Measurements from ENCODE around the gene RETREG1. TPM values are rescaled to one million over a fixed set of nuclear protein-coding genes. Genes with fewer than 3 reads are reported as not detected.

RETREG1 gene
- total and polyA plus RNA-seq, 2 of the 13 experiments (the other 11 are each of a cell fraction or from before 2014, with no cell fraction given): 0.07 TPM; not detected in 1

- no TSS peak for BruUV-seq (replicated peaks)
- no peak for TF ChIP-seq HCFC1 (IDR thresholded peaks at IDR 0.05; ENCODE audit: low read depth, low read length)
- TF ChIP-seq, protein P1, sequence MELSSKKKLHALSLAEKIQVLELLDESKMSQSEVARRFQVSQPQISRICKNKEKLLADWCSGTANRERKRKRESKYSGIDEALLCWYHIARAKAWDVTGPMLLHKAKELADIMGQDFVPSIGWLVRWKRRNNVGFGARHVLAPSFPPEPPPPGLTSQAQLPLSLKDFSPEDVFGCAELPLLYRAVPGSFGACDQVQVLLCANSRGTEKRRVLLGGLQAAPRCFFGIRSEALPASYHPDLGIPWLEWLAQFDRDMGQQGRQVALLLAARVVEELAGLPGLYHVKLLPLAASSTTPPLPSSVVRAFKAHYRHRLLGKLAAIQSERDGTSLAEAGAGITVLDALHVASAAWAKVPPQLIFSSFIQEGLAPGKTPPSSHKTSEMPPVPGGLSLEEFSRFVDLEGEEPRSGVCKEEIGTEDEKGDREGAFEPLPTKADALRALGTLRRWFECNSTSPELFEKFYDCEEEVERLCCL (CRISPR knock-in tag; IDR thresholded peaks at IDR 0.05; ENCODE audit: borderline replicate concordance): no peak
- no peak for TF ChIP-seq HOXA7 (CRISPR knock-in tag; IDR thresholded peaks at IDR 0.05)
- no peak for TF ChIP-seq ZNF841 (CRISPR knock-in tag; IDR thresholded peaks at IDR 0.05; ENCODE audit: borderline replicate concordance)
- no peak for TF ChIP-seq ZHX1 (CRISPR knock-in tag; IDR thresholded peaks at IDR 0.05; ENCODE audit: low read depth)
- no peak for TF ChIP-seq ESRRA (CRISPR knock-in tag; IDR thresholded peaks at IDR 0.05; ENCODE audit: low read depth)
- no peak for TF ChIP-seq MIER2 (CRISPR knock-in tag; IDR thresholded peaks at IDR 0.05)
- TF ChIP-seq MEIS1 (CRISPR knock-in tag; IDR thresholded peaks at IDR 0.05; ENCODE audit: borderline replicate concordance): no peak
- TF ChIP-seq ADNP (CRISPR knock-in tag; IDR thresholded peaks at IDR 0.05): no peak
- TF ChIP-seq, protein P2, sequence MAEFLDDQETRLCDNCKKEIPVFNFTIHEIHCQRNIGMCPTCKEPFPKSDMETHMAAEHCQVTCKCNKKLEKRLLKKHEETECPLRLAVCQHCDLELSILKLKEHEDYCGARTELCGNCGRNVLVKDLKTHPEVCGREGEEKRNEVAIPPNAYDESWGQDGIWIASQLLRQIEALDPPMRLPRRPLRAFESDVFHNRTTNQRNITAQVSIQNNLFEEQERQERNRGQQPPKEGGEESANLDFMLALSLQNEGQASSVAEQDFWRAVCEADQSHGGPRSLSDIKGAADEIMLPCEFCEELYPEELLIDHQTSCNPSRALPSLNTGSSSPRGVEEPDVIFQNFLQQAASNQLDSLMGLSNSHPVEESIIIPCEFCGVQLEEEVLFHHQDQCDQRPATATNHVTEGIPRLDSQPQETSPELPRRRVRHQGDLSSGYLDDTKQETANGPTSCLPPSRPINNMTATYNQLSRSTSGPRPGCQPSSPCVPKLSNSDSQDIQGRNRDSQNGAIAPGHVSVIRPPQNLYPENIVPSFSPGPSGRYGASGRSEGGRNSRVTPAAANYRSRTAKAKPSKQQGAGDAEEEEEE (CRISPR knock-in tag; IDR thresholded peaks at IDR 0.05; ENCODE audit: borderline replicate concordance): no peak
- TF ChIP-seq PHF20 (CRISPR knock-in tag; IDR thresholded peaks at IDR 0.05): no peak
- TF ChIP-seq ZNF775 (CRISPR knock-in tag; IDR thresholded peaks at IDR 0.05; ENCODE audit: borderline replicate concordance): no peak
- TF ChIP-seq, protein P3, sequence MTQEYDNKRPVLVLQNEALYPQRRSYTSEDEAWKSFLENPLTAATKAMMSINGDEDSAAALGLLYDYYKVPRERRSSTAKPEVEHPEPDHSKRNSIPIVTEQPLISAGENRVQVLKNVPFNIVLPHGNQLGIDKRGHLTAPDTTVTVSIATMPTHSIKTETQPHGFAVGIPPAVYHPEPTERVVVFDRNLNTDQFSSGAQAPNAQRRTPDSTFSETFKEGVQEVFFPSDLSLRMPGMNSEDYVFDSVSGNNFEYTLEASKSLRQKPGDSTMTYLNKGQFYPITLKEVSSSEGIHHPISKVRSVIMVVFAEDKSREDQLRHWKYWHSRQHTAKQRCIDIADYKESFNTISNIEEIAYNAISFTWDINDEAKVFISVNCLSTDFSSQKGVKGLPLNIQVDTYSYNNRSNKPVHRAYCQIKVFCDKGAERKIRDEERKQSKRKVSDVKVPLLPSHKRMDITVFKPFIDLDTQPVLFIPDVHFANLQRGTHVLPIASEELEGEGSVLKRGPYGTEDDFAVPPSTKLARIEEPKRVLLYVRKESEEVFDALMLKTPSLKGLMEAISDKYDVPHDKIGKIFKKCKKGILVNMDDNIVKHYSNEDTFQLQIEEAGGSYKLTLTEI (CRISPR knock-in tag; conservative IDR thresholded peaks at IDR 0.05): no peak
- DNase-seq (ENCODE audit: low spot score) (no peak), FAIRE-seq (no peak), ATAC-seq (no peak)
- WGBS (ENCODE audit: low lambda C conversion rate): 100% methylated on average over 2 of the region's 5 CpGs
- CTCF ChIA-PET (ENCODE audit: low intra/inter-chr PET ratio, low total read pairs): no interaction called here
- intact Hi-C loops (cut with micrococcal nuclease; ENCODE audit: unreplicated experiment) (no loop called here), in situ Hi-C loops (cut with HindIII; ENCODE audit: extremely low pct_ligation_motif_present, low pct_unique_long_range_greater_than_20kb) (loop anchor here (10.0 kb wide), 1 partner anchor 180 kb away; no protein-coding TSS in a partner anchor)
- no peak overlapping the region for H3K9ac ChIP-seq (ENCODE audit: insufficient read depth, low read depth, low read length)
- POLR2A ChIA-PET: no interaction called here
- H3K4me2 ChIP-seq (ENCODE audit: low read depth, low read length): no peak overlapping the region
- no peaks in the 10 kb centered on the region for H3K9me3 ChIP-seq (ENCODE audit: low read length)
- H3K27ac ChIP-seq (ENCODE audit: extremely low read length, insufficient read depth, low read length): no peak overlapping the region
- no peak overlapping the region for H3K4me3 ChIP-seq (replicated peaks in 1 of 3; ENCODE audit: insufficient read depth in 1 of 3, low read depth in 2 of 3, low read length in 3 of 3)
- H3K27me3 ChIP-seq (ENCODE audit: control insufficient read depth in 1 of 2, insufficient read depth in 2 of 2, low read length in 2 of 2): no peaks in the 10 kb centered on the region; a peak in 2 of 5 replicates
- H3K36me3 ChIP-seq (replicated peaks in 1 of 2; ENCODE audit: control insufficient read depth in 1 of 2, insufficient read depth in 2 of 2, low read length in 2 of 2): peaks cover 10 to 37% of the 10 kb centered on the region in 2 experiments; a peak in 4 of 5 replicates
- no peaks in the 10 kb centered on the region for H4K20me1 ChIP-seq (ENCODE audit: insufficient read depth, low read length)
- H3K79me2 ChIP-seq (ENCODE audit: insufficient read depth, low read length): no peaks in the 10 kb centered on the region
- H2AFZ ChIP-seq (ENCODE audit: low read length): no peak overlapping the region
- no peaks in the 10 kb centered on the region for H3K4me1 ChIP-seq (ENCODE audit: insufficient read depth, low read length)
These were observed 47.6 kb upstream of the RETREG1 start for GRCh38 chr5:16664368-16664767.

Measured in HepG2 (cell line).